Cardiac muscle cell (in vitro differentiated cells and primary cell): ENCODE measurements around the gene SH3BP2. TPM values are rescaled to one million over a fixed set of nuclear protein-coding genes. Genes with fewer than 3 reads are reported as not detected.

Experiments
- DNase-seq, 2 donors: peaks; one replicate each; pipeline versions ENCODE4 v3.0.0 to v3.0.0-alpha.2; 2010 to 2017; ENCODE audit warnings: low read depth in 1 of 2, low spot score in 1 of 2
- H3K27ac ChIP-seq: fragments of 200-600 bp; sonication (generic); 2 replicates; pipeline ENCODE4 v1.5.1; 2016
- H3K27me3 ChIP-seq: fragments of 200-600 bp; sonication (generic); 2 replicates; pipeline ENCODE4 v1.6.0; 2016; ENCODE audit warnings: control low read depth
- H3K36me3 ChIP-seq: fragments of 200-600 bp; sonication (generic); 2 replicates; pipeline ENCODE4 v1.5.1; 2016; ENCODE audit warnings: control low read depth
- H3K4me1 ChIP-seq: fragments of 200-600 bp; sonication (generic); 2 replicates; pipeline ENCODE4 v1.8.1; 2017; ENCODE audit warnings: low read depth, mild to moderate bottlenecking, mixed run types
- H3K4me3 ChIP-seq: fragments of 200-600 bp; sonication (generic); 2 replicates; pipeline ENCODE4 v1.5.1; 2016; ENCODE audit warnings: mild to moderate bottlenecking
- H3K9me3 ChIP-seq: fragments of 200-600 bp; sonication (generic); 2 replicates; pipeline ENCODE4 v1.5.1; 2017; ENCODE audit warnings: low read depth, mild to moderate bottlenecking, control low read depth
- CTCF ChIP-seq: IDR thresholded peaks from 2 replicates; pipeline ENCODE4 v1.5.1; 2012; ENCODE audit warnings: low read depth, mild to moderate bottlenecking, low read length
- polyA plus RNA-seq: library from polyadenylated mRNA; unstranded; fragments of >200 nt; fragmentation: Nextera tagmentation; extraction: Ambion mirVana; gene quantifications from 2 replicates; pipeline ENCODE4 v1.2.1, GENCODE V29; 2016
- total RNA-seq: library from RNA; depleted of rRNA; stranded (reverse); fragments of >200 nt; gene quantifications from 2 replicates; pipeline ENCODE4 v1.2.3, GENCODE V29; 2016

Gene SH3BP2
- total and polyA plus RNA-seq, 2 experiments from 2014 or later, result 8.5 to 31.7 TPM

GRCh38 chr4:2849267-2850152, 56.6 kb downstream of the SH3BP2 start:
- TF ChIP-seq CTCF, result no peak
- H3K9me3 ChIP-seq, result no peaks in the 10 kb centered on the region
- peaks cover 18% of the 10 kb centered on the region for H3K4me1 ChIP-seq
- peak overlapping the region; percentile 18 for H3K27ac ChIP-seq
- H3K4me3 ChIP-seq, result no peak overlapping the region
- peaks cover 12% of the 10 kb centered on the region for H3K36me3 ChIP-seq
- no peak for DNase-seq
- H3K27me3 ChIP-seq, result no peaks in the 10 kb centered on the region

GRCh38 chr4:2850966-2851798, 58.3 kb downstream of the SH3BP2 start:
- Histone ChIP-seq H3K36me3 (peaks cover 12% of the 10 kb centered on the region), H3K27me3 (no peaks in the 10 kb centered on the region), H3K27ac (peak overlapping the region; percentile 27), H3K4me3 (no peak overlapping the region), H3K9me3 (no peaks in the 10 kb centered on the region), H3K4me1 (peaks cover 33% of the 10 kb centered on the region)
- TF ChIP-seq CTCF, result no peak
- DNase-seq, result peak in 1 of 2 donors; percentile 35

GRCh38 chr4:2852481-2852921, 59.6 kb downstream of the SH3BP2 start:
- Histone ChIP-seq H3K36me3 (peaks cover 12% of the 10 kb centered on the region), H3K4me3 (no peak overlapping the region), H3K27me3 (no peaks in the 10 kb centered on the region), H3K9me3 (no peaks in the 10 kb centered on the region), H3K4me1 (peaks cover 33% of the 10 kb centered on the region), H3K27ac (peak overlapping the region; percentile 7)
- DNase-seq, result no peak
- TF ChIP-seq CTCF, result no peak

- Histone ChIP-seq H3K4me1 (peaks cover 40% of the 10 kb centered on the region), H3K4me3 (no peak overlapping the region), H3K36me3 (peaks cover 12% of the 10 kb centered on the region), H3K27me3 (no peaks in the 10 kb centered on the region), H3K9me3 (no peaks in the 10 kb centered on the region), H3K27ac (no peak overlapping the region)
- DNase-seq, result no peak
- no peak for TF ChIP-seq CTCF
Observed at GRCh38 chr4:2855584-2855983, 62.7 kb downstream of the SH3BP2 start.

- H3K27me3 ChIP-seq, result no peaks in the 10 kb centered on the region
Observed at GRCh38 chr4:2856266-2856665, 63.4 kb downstream of the SH3BP2 start.

More at GRCh38 chr4:2856266-2856665, 63.4 kb downstream of the SH3BP2 start:
- TF ChIP-seq CTCF, result no peak
- Histone ChIP-seq H3K27ac (no peak overlapping the region), H3K4me1 (peaks cover 46% of the 10 kb centered on the region), H3K9me3 (no peaks in the 10 kb centered on the region), H3K4me3 (no peak overlapping the region), H3K36me3 (peaks cover 12% of the 10 kb centered on the region)
- DNase-seq, result no peak
